GM03348 (cell line): ENCODE measurements around the gene ACSL3.

ENCODE experiments used
- DNase-seq: peaks from one replicate; pipeline ENCODE4 v3.0.0; 2012; ENCODE audit warnings: low spot score

ACSL3 gene

DNA sequence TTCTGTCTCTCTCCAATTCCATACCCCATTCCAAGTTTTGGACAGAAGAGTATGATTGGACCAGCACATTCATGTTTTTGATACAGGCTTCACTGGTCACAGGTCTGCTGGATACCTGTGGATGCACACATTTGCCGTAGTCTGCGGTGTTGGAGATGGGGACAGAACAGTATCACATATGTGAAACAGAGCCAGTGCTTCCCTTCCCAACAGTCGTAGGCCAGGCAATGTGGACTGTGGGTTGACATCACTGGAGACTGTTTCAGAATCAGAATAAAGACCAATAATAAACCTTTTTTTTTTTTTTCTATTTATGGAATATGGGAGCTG is 18.7 kb downstream of the ACSL3 start:
- DNase-seq, result no peak

DNA sequence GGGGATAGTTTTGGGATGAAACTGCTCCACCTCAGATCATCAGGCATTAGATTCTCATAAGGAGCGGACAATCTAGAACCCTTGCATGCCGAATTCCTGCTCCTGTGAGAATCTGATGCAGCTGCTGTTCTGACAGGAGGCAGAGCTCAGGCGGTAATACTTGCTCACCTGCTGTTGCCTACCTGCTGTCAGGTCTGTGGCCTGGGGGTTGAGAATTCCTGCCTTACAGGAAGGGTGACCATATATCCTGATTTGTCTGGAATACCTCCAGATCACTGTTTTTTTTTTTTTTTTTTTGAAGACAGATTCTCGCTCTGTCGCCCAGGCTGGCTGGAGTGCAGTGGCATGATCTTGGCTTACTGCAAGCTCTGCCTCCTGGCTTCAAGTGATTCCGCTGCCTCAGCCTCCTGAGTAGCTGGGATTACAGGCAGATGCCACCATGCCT is 21.7 kb downstream of the ACSL3 start:
- no peak for DNase-seq

DNA sequence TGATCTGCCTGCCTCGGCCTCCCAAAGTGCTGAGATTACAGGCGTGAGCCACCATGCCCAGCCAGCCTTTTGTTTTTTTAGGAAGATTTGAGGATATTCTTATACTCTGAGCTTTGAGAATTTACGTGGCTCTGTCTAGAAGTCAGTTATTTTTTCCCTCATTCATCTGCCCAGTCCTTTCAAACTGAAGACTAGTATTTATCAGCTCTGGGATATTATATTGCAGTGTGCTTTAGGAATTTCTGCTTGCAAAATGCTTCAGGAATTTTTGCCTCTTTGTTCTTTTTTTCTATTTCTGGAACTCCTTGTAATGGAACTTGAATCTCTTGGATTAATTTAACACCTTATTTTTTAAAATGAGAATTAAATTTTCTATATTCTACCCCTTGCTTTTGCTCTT is 22.6 kb downstream of the ACSL3 start:
- no peak for DNase-seq

DNA sequence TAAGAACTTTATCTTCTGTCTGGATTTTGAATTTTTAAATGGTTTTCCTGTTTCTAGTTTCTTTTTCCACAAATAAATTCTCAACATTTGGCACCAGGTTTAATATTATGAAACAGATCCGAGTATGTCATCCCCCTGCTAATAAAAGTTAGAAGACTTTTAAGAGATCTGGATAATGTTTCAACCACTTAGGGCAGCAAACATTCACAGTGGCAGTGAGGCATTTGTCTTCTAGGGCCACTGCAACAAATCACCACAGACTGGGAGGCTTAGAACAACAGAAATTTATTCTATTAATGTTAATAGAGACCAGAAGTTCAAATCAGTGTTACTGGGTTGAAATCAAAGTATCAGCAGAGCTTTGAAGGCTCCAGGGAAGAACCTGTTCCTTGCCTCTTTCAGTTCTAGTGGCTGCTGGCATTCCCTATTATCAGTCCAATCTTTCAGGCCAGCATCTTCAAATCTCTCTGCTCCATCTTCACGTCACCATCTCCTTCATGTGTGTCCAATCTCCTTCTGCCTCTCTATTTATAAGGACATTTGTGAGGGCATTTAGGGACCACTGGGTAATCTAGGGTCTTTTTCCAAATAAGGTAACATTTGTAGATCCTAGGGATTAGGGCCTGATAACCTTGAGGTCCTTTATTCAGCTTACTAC is 23.4 kb downstream of the ACSL3 start:
- peak; percentile 29 for DNase-seq

DNA sequence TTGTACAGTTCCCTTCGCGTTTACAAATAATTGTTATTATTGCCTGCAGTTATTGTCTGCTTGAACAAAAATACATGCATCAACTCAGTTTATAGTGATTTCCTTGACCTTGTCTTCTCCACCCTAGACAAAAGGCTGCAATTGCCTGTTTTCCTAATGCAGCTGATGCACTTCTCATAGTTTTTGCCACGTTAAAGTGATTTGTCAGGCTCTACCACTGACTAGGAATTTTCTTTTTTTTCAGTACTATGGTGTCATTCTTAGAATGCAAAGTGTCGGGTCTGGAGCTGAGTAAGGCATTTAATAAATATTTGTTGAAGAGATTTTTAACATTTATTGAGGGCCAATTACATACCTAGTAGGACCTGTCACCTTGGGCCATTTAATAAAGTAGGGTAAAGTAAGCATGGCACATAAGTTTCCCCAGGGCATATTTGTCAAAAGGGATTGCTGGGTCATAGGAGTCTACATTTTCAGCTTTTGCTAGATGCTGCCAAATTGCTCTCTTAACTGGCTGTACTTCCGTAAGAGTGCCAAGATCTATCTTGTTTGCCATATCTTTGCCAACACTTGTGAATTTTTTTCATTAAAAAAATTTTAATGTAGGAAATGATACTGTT is 24.1 kb downstream of the ACSL3 start:
- no peak for DNase-seq

DNA sequence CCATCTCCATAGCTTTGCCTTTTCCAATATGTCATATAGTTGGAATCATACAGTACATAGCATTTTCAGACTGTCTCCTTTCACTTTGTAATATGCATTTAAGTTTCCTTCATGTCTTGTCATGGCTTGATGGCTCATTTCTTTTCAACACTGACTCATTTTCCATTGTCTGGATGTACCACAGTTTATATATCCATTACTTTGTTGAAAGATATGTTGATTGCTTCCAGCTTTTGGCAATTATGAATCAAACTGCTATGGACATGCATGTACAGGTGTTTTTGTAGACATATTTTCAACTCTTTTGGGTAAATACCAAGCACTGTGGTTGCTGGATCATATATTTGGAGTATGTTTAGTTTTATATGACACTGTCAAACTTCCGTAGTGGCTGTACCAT is 26.3 kb downstream of the ACSL3 start:
- DNase-seq, result no peak

DNA sequence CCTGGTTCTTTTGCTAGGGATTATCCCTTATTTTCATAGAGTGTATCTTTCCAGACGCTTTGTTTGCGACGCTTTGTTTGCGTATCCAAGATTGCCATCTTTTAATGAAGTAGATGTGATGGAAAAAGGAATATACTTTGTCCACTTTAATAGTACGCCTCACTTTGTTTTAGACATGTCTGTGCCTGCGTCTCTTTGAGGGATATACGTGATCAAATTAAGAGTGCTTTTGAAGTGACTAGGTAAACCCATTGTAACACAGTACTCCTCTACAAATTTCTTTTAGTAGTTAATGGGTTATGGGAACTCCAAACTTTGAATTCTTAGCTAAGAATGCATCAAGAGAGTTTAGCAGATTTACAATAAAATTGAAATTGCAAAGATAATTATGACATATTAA is 27.9 kb downstream of the ACSL3 start:
- no peak for DNase-seq

DNA sequence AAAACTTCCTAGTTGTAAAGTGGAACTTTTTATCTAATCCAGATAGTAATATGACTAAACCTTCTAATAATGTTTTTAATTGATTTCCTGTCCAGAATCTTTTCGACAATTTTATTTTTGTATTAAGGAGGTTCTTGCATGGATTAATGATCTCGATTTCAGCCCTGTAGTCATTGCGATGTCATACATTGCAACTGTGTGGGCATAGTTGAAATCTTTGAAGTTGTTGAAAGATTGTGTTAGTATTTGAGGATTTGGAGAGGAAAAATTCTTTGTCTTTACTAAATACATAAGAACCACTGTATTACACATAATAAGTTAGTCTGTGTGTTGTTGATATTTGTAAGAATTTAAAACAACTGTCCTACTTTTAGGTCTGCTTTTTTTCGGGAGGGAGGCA is 31.1 kb downstream of the ACSL3 start:
- DNase-seq, result no peak

DNA sequence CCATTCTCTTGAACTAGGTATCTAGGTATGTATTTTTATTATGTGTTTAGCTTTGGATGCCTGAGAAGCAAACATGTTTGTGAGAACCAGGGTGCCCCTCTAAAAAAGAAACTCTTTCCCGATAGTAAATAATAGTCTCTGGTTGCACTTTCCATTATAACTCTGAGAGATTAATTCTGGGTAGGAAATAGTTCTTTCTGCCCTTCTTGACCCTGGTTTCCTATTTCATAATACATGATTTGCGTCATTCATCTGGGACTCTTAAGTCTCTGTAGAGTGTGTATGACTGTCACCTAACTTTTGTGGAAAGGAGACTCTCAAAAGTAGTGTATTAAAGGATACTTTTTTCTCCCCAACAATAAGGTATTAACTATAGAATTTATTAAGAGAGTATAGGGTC is 31.5 kb downstream of the ACSL3 start:
- no peak for DNase-seq

DNA sequence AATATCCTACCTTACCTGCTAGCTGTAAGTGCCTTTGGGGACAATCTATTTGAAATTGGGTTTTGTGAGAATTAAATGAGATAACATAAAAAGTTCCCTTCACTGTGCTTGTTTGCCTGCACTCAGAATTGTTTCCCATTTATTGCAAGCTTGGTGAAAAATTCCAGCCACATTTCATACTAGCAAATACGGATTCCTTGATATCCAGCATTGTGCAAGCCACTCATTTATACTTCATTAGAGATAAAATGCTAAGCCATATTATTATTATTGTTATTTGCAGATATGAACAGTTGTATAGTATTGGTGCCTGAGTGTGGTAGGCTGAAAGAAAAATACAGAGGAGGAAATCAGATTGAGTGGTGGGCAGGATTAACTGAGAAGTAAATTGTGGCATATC is 31.9 kb downstream of the ACSL3 start:
- DNase-seq, result no peak

DNA sequence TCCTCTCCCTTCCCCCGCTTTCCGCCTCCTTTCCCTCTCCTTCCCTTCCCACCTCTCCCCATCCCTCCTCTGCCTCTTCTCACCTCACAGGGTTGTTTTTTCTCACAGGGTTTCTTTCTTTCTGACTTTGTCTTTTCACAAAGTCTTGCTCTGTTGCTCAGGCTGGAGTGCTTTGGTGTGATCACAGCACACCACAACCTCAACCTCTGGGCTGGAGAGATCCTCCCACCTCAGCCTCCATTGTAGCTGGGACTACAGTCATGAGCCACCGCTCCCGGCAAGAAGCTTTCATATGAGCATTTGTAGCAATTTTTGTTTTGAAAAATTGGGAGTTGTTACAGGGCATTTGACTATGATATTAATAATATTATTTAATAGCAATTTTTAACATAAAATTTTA is 32.9 kb downstream of the ACSL3 start:
- DNase-seq, result no peak

DNA sequence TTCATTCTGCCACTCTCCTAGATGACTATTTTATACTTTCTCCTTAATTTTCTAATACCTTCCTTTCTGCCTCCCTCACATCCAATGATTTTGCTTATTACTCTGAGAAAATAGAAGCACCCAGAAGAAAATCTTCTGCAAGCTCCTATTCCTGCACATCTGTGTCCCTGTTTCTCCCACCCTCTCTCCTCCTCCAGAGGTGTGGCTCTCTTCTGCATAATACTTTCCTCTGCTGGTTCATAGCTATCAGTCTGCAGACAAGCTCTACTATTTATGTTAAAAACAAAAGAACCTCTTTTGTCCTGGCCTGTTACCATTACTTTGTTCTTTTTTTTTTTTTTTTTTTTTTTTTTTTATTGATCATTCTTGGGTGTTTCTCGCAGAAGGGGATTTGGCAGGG is 34.3 kb downstream of the ACSL3 start:
- no peak for DNase-seq

DNA sequence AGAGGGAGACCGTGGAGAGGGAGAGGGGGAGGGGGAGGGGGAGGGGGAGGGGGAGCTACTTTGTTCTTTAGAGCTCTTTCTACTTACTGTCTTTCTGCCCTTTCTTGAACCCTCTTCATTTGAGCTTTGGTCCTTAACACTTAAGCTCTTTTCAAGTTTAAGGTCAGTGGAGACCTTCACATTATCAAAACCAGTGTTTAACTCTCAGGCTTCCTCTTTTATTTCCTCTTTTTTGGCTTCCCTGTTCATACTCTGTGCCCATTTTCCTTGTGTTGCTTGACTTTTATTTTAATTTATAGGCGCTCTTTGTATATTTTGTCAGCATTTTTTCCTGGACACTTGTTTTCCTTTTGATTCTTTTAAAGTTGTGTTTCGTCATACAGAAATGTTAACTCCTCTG is 37.1 kb downstream of the ACSL3 start:
- DNase-seq, result no peak

DNA sequence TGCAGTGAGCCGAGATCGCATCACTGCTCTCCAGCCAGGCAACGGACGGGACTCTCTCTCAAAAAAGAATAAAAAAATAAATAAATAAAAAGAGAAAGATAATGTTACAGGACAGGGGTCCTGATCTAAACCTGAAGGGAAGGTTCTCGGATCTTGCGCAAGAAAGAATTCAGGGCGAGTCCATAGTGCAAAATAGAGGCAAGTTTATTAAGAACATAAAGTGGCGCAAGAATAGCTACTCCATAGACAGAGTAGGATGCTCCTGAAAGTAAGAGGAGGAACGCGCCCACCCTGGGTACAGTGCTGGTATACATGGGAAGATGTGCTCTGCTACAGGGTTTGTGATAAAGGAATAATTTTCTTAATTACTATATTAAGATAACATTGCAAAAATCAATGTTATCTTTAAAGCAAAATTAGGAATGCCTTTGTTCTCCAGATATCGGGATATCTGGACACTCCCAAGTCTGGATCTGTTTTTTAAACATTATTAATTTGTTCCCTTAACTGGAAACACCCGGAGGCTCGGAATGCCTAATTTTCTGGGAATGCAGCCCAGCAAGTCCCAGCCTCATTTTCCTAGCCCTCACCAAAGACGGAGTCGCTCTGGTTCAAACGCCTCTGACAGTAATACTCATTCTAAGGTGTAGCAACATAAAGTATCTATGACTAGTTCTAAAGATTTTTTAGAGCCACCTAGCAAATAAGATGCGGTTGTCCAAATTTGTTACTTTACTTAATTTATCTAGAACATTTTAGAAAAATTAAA is 38.8 kb downstream of the ACSL3 start:
- DNase-seq, result no peak

DNA sequence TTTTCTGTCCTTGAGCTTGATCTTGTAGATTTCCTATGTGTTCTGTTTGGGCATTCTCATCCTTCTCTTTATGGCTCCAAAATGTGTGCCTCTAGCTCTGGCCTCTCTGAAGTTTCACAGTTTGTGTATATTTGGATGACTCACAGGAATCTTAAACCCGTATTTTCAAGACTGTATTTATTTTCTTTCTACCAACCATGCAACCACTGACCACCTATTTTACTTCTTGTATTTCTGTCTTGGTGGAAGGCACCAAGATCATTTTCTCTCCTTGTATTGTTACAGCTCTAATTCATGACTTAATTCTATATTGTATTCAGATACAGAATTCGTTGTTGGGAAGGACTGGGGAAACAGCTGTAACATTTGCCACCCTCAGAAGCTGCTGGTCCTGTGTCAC is 39.5 kb downstream of the ACSL3 start:
- DNase-seq, result no peak

DNA sequence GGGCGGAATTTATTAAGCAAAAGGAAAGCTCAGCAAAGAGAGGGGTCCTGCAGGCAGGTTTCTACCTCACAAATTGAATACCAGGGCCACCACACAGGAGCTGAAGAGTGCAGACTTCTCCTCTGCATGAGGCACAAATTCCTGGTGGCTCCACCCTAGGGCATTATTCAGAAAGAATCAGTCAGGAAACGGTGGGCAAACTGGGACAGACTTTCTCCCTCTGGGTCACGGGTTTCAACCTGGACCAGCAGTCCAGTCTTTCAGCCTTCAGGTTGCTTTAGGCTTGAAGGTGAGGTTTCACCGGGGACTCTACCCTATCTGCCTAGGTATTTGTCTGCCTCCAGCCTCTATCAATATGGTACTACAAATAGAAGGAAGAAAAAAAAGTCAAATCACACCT is 41.8 kb downstream of the ACSL3 start:
- DNase-seq, result no peak

DNA sequence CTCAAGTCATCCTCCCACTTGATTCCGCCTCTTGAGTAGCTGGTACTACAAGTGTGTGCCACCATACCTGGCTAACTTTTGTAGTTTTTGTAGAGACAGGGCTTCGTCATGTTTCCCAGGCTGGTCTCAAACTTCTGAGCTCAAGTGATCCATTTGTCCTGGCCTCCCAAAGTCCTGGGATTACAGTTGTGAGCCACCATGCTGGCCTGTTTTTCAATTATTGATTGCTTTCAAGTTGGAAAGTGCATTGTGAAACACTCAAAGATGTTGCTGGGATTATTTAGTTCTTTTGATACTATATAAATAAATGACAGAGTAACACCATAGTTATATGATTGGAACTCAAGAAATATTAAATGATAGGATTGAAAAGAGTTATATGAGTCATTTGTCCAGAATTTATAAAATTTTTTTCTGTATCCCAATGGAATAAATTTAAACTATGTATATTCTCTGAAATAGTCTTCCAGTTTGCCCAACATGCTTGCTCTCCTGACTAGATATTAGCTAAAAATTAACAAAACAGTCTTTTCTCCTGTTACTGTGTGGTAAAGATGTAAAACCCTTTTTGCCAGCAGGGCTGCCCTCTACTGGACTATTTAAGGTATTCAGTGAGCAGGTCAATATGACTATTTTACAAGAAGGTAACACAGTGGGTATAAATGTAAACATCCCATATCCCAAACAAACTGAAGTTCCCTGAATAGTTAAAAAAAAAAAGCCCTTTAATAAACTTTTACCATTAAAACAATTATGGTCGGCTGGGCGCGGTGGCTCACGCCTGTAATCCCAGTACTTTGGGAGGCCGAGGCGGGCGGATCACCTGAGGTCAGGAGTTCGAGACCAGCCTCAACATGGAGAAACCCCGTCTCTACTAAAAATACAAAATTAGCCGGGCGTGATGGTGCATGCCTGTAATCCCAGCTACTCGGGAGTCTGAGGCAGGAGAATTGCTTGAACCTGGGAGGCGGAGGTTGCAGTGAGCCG is 42.7 kb downstream of the ACSL3 start:
- DNase-seq, result peak; percentile 62

DNA sequence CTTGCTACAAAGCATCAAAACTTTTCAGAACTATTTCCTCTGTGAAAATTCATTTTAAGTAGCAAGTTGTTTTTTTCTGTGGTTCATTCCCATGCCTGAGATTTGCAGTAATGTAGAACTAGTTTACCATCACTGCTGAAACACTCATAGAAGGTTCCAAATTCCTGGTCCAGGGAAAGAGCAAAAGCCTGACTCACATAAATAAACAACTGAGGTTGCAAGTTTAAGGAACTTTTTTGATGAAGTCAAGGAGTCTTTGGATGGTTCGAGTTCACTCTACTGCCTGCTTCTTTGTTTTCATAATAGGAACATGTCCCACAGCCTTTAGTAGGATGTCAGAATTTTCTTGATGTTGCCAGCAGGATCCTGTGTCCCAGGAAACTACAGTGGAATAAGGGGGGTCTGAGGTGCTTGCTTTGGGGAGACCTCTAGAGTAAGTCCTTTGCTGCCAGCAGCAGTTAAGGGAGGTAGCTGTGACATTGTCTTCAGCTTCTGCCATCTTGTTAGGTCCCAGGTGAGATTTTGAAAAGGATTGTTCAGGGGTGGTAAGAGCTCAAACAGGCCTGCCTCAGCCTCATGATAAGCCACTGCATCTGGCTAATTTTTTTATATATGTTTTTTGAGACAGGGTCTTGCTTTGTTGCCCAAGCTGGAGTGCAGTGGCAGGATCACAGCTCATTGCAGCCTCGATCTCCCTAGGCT is 43.9 kb downstream of the ACSL3 start:
- peak; percentile 70 for DNase-seq

DNA sequence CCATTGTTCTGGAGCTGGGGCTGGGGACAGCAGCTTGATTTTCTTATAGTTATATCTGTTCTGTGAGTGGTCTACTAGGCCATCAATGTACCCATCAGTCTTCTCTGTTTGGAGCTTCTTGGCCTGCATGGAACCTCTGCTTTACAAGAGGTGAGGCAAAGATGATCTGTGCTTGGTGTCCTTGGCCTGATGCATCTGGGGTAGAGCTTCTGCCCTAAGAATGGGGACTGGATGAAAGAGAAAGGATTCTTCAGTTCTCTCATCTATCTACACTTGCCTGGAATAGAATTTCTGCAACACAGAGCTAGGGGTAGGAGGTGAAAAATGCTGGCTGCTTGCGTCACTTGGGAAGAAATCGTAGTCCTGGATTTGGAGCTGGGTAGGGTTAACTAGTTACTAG is 46.2 kb downstream of the ACSL3 start:
- DNase-seq, result no peak

DNA sequence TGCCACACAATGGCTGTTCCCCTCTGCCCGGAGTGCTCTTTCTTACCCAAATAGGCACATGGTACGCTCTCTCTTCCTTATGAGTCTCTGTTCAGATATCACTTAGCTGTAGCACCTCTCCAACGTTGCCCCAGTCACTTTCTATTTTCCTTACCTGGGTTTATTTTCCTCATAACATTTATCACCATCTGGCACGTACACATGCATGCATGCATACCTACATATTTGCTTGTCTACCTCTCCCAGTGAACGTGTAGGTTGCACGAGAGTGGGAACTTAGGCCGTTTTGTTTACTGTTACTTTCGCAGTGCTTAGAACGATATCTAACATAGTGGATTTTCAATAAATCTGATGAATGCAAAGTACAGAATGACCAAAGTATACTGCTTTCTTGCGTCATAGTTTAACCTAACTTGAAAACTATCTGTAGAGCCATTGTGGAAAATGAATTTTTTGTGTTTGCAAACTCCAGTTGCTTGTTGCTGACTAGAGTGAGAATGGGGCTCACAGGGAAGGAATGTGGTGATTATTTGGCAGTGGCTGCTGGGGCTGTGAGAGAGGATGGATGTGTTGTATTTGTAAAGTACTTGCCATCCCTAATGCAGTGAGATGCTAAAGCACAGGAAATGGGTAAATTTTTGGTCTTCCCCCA is 47.1 kb downstream of the ACSL3 start:
- peak; percentile 42 for DNase-seq

DNA sequence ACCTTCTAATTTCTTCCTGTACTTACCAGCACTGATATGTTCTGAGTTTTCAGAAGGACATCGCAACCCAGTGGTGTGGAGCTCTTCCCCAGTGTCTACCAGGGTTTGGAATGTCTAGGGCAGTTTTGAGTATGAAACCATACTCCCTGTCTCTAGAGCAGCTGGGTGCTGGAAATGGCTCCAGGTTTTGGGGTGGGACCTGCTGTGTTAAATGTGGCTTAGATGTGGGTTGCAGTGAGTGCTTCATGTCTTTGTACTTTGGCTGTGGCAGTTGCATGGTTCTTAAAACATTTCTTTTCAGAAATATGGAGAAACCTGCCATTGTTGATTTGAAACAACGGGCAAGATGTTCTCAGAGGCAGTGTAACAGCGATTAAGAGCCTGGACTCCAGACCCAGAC is 48.5 kb downstream of the ACSL3 start:
- no peak for DNase-seq
